ENCODE measurements around the gene TPH2. TPM values are rescaled to one million over a fixed set of nuclear protein-coding genes. Genes with fewer than 3 reads are reported as not detected.

Gene TPH2
- total and polyA plus RNA-seq, 2 of the 4 experiments (the other 2 are of a cell fraction), result not detected

- BruUV-seq (replicated peaks), result no TSS peak
- WGBS, 2 experiments (ENCODE audit: extremely low coverage in 2 of 2, insufficient read length in 1 of 2), result no CpG with 5 or more reads among the region's 2 CpGs
- no peak for ATAC-seq (ENCODE audit: low read depth)
Measured at GRCh38 chr12:71942259-71942658, 3.6 kb downstream of the TPH2 start.

More at GRCh38 chr12:71942259-71942658, 3.6 kb downstream of the TPH2 start:
- Histone ChIP-seq H3K4me2 (ENCODE audit: low read depth, low read length) (no peak overlapping the region), H4K8ac (ENCODE audit: low read depth in 2 of 2, low read length in 2 of 2) (no peak overlapping the region), H2AK9ac (replicated peaks; ENCODE audit: low read depth, low read length, poor library complexity) (no peak overlapping the region), H3K27ac (ENCODE audit: insufficient read depth, low read length) (no peak overlapping the region), H2BK120ac (ENCODE audit: low read depth, low read length) (no peak overlapping the region), H2AFZ (replicated peaks; ENCODE audit: low read length, poor library complexity) (no peak overlapping the region), H3K27me3 (ENCODE audit: control insufficient read depth, insufficient read depth, low read length) (no peaks in the 10 kb centered on the region), H3K4ac (ENCODE audit: low read depth, low read length) (no peak overlapping the region), H3K23ac (ENCODE audit: low read depth, low read length) (no peak overlapping the region), H2BK15ac (ENCODE audit: low read depth, low read length) (no peak overlapping the region), H3K4me1 (ENCODE audit: control insufficient read depth, insufficient read depth, low read length) (no peaks in the 10 kb centered on the region), H3K79me1 (ENCODE audit: low read depth in 1 of 2, low read length in 2 of 2) (no peaks in the 10 kb centered on the region), H3K14ac (replicated peaks; ENCODE audit: low read depth, low read length) (no peak overlapping the region), H3K18ac (ENCODE audit: low read depth, low read length) (no peak overlapping the region), H3K56ac (ENCODE audit: extremely low read depth, insufficient read depth, low read length) (no peak overlapping the region), H4K5ac (ENCODE audit: low read depth, low read length) (no peak overlapping the region), H3K9ac (ENCODE audit: low read depth, low read length) (no peak overlapping the region), H3K9me1 (ENCODE audit: insufficient read depth, low read length) (no peaks in the 10 kb centered on the region), H3K9me3 (ENCODE audit: control insufficient read depth, insufficient read depth, low read length) (no peaks in the 10 kb centered on the region), H3K36me3 (ENCODE audit: control insufficient read depth, insufficient read depth, low read length) (no peaks in the 10 kb centered on the region), H3K4me3 (ENCODE audit: insufficient read depth, low read depth, low read length) (no peak overlapping the region), H4K91ac (ENCODE audit: insufficient read depth, low read depth, low read length) (no peak overlapping the region), H2AK5ac (ENCODE audit: low read depth, low read length) (no peak overlapping the region), H2BK5ac (ENCODE audit: low read depth, low read length, poor library complexity, severe bottlenecking) (no peak overlapping the region), H4K20me1 (ENCODE audit: insufficient read depth, low read length) (no peaks in the 10 kb centered on the region), H2BK20ac (ENCODE audit: low read depth, low read length) (no peak overlapping the region)
- ChIA-PET CTCF (interaction anchor here (1.0 kb wide), 1 partner anchor 162 kb away, joined by 3 read pairs; no protein-coding TSS in a partner anchor), POLR2A (ENCODE audit: unreplicated experiment) (no interaction called here)
- no peak for TF ChIP-seq FOS (IDR thresholded peaks at IDR 0.05; ENCODE audit: low read depth, low read length)
- TF ChIP-seq USF2 (IDR thresholded peaks at IDR 0.05; ENCODE audit: low read depth, low read length), result no peak
- TF ChIP-seq MAFK (IDR thresholded peaks at IDR 0.05; ENCODE audit: low read depth, low read length), result no peak
- no peak for TF ChIP-seq CHD1 (IDR thresholded peaks at IDR 0.05; ENCODE audit: low read depth, low read length)
- in situ Hi-C loops (cut with MboI; ENCODE audit: low sequenced_read_pairs) (no loop called here), intact Hi-C loops (cut with micrococcal nuclease) (no loop called here), dilution Hi-C loops (cut with HindIII; ENCODE audit: low sequenced_read_pairs, unreplicated experiment) (no loop called here)
- no peak for DNase-seq
